PC-9 (cell line): ENCODE results near the gene TMEM254. TPM values are rescaled to one million over a fixed set of nuclear protein-coding genes. Genes with fewer than 3 reads are reported as not detected.
"Not testable (repeated sequence)": the region's sequence is repeated elsewhere in the genome, so short reads cannot be mapped to it uniquely, and the experiment has no call there.

Experiments used
- BruUV-seq: library from RNA; stranded (reverse); fragments of 400-500 nt; replicated peaks from 2 replicates; lab custom pipeline; 2021; lab: Mats Ljungman, UMichigan
- CTCF ChIA-PET: fragments of 300-600 bp; sonication (Branson Sonifier 250); formaldehyde crosslinking; loops from one replicate; lab custom pipeline; 2022; ENCODE audit warnings: antibody characterized with exemption; lab: Charles Lee
- POLR2A ChIA-PET: fragments of 300-600 bp; sonication (Branson Sonifier 250); formaldehyde crosslinking; loops from one replicate; lab custom pipeline; 2022; ENCODE audit warnings: antibody characterized with exemption; ENCODE audit not compliant: unreplicated experiment; lab: Charles Lee
- DNase-seq, 2 experiments: peaks; one replicate each; pipeline versions ENCODE4 v3.0.0 to v3.0.0-alpha.2; 2015 to 2022; ENCODE audit warnings: mixed read lengths in 1 of 2
- H2AFZ ChIP-seq: fragments of 200-600 bp; sonication (generic); 2 replicates; pipeline ENCODE4 v1.8.1; 2017; ENCODE audit warnings: antibody characterized with exemption
- H3F3A ChIP-seq: fragments of 200-600 bp; sonication (generic); 2 replicates; pipeline ENCODE4 v1.8.1; 2017; ENCODE audit warnings: antibody characterized with exemption, mild to moderate bottlenecking, low read depth; ENCODE audit not compliant: insufficient read depth
- H3K27ac ChIP-seq: fragments of 200-600 bp; sonication (generic); 2 replicates; pipeline ENCODE4 v1.6.1; 2016; ENCODE audit warnings: mixed run types
- H3K27me3 ChIP-seq: fragments of 200-600 bp; sonication (generic); 2 replicates; pipeline ENCODE4 v1.6.1; 2016; ENCODE audit warnings: low read depth, mixed run types; ENCODE audit not compliant: insufficient read depth
- H3K36me3 ChIP-seq: fragments of 200-600 bp; sonication (generic); 2 replicates; pipeline ENCODE4 v1.6.1; 2016; ENCODE audit warnings: low read depth, mixed run types
- H3K4me1 ChIP-seq: fragments of 200-600 bp; sonication (generic); replicated peaks from 2 replicates; pipeline ENCODE4 v1.6.1; 2016; ENCODE audit warnings: mixed run types; ENCODE audit not compliant: insufficient read depth
- H3K4me2 ChIP-seq: fragments of 200-600 bp; sonication (generic); 2 replicates; pipeline ENCODE4 v1.6.1; 2017; ENCODE audit warnings: mixed run types
- H3K4me3 ChIP-seq: fragments of 200-600 bp; sonication (generic); 2 replicates; pipeline ENCODE4 v1.6.1; 2016; ENCODE audit warnings: mixed run types
- H3K79me2 ChIP-seq: fragments of 200-600 bp; sonication (generic); 2 replicates; pipeline ENCODE4 v1.6.1; 2017; ENCODE audit warnings: low read depth, mixed run types
- H3K9me2 ChIP-seq: fragments of 200-600 bp; sonication (generic); 2 replicates; pipeline ENCODE4 v1.8.1; 2017; ENCODE audit warnings: mild to moderate bottlenecking; ENCODE audit not compliant: insufficient read depth
- H3K9me3 ChIP-seq: fragments of 200-600 bp; sonication (generic); 2 replicates; pipeline ENCODE4 v1.8.1; 2016; ENCODE audit warnings: low read depth; ENCODE audit not compliant: insufficient read depth
- H4K20me1 ChIP-seq: fragments of 200-600 bp; sonication (generic); 2 replicates; pipeline ENCODE4 v1.8.1; 2017; ENCODE audit not compliant: insufficient read depth
- EZH2 ChIP-seq: fragments of 200-600 bp; sonication (generic); IDR thresholded peaks from 2 replicates; pipeline ENCODE4 v1.8.0; 2017; ENCODE audit warnings: antibody characterized with exemption, low read depth
- intact Hi-C: fragments of 100-400 bp; cut with micrococcal nuclease; formaldehyde crosslinking; loops from one replicate; pipeline ENCODE4 v1.10.0; 2022; ENCODE audit not compliant: unreplicated experiment
- total RNA-seq: library from RNA; stranded (reverse); gene quantifications from 2 replicates; pipeline ENCODE4 v1.2.3, GENCODE V29; 2021
- TF ChIP-seq, protein P1 (sequence below): fragments of 200-600 bp; sonication (generic); conservative IDR thresholded peaks from 2 replicates; pipeline ENCODE4 v1.6.1; 2017; ENCODE audit warnings: mixed run types, antibody characterized with exemption, mild to moderate bottlenecking, moderate library complexity

The TMEM254 gene
- total RNA-seq, 1 experiment from 2014 or later, result 36.6 TPM

GRCh38 chr10:80057171-80057570, 21.3 kb upstream of the TMEM254 start:
- DNase-seq, result no peak
- no TSS peak for BruUV-seq
- Histone ChIP-seq H3K4me2 (no peak overlapping the region), H3F3A (no peaks in the 10 kb centered on the region), H3K36me3 (no peaks in the 10 kb centered on the region), H3K27me3 (no peaks in the 10 kb centered on the region), H3K9me2 (no peaks in the 10 kb centered on the region), H4K20me1 (no peaks in the 10 kb centered on the region), H3K4me3 (no peak overlapping the region), H3K9me3 (no peaks in the 10 kb centered on the region), H3K27ac (no peak overlapping the region), H3K4me1 (no peaks in the 10 kb centered on the region), H3K79me2 (no peaks in the 10 kb centered on the region), H2AFZ (no peak overlapping the region)
- intact Hi-C loops, result no loop called here
- ChIA-PET CTCF (interaction anchor here (0.6 kb wide), 1 partner anchor 723 kb away, joined by 3 read pairs; no protein-coding TSS in a partner anchor), POLR2A (no interaction called here)
- TF ChIP-seq, protein P1, sequence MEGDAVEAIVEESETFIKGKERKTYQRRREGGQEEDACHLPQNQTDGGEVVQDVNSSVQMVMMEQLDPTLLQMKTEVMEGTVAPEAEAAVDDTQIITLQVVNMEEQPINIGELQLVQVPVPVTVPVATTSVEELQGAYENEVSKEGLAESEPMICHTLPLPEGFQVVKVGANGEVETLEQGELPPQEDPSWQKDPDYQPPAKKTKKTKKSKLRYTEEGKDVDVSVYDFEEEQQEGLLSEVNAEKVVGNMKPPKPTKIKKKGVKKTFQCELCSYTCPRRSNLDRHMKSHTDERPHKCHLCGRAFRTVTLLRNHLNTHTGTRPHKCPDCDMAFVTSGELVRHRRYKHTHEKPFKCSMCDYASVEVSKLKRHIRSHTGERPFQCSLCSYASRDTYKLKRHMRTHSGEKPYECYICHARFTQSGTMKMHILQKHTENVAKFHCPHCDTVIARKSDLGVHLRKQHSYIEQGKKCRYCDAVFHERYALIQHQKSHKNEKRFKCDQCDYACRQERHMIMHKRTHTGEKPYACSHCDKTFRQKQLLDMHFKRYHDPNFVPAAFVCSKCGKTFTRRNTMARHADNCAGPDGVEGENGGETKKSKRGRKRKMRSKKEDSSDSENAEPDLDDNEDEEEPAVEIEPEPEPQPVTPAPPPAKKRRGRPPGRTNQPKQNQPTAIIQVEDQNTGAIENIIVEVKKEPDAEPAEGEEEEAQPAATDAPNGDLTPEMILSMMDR, result no peak
- TF ChIP-seq EZH2, result no peak

DNA sequence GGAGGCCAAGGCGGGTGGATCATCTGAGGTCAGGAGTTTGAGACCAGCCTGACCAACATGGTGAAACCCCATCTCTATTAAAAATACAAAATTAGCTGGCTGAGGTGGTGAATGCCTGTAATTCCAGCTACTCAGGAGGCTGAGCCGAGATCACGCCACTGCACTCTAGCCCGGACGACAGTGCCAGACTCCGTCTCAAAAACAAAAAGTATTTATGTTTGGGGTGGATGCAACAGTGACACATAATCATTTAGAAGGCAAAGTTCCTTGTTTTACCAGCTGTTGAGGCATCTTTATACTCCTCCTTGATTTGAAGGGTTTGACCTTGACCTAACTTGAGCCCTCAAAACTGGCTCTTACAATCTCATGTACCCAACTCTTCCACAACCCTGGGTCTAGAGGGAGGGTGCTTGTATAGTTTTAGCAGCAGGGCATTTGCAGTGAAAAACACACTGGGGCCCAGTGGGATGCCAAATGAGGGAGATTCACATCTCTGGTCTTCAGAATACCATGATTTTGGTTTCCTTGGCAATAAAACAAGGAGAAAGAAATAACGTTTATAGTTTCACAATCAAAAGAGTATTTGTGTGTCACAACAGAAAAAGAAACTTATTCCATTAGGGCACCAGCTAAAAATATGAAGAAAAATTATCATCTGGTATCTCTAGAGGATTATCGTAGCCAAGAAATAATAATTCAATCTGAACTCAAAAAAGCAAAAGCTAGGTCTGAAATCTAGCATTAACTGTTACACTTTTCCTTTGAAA, 14.2 kb upstream of the TMEM254 start:
- no peaks in the 10 kb centered on the region for H4K20me1 ChIP-seq
- intact Hi-C loops, result no loop called here
- no peaks in the 10 kb centered on the region for H3F3A ChIP-seq
- no peak overlapping the region for H3K4me2 ChIP-seq
- H3K27ac ChIP-seq, result no peak overlapping the region
- H3K36me3 ChIP-seq, result no peaks in the 10 kb centered on the region
- CTCF ChIA-PET, result no interaction called here
- POLR2A ChIA-PET, result no interaction called here
- H3K9me3 ChIP-seq, result peaks cover 5% of the 10 kb centered on the region; the same call in 1 of the 2 replicates
- no peaks in the 10 kb centered on the region for H3K79me2 ChIP-seq
- BruUV-seq, result no TSS peak
- H3K4me3 ChIP-seq, result no peak overlapping the region
- no peaks in the 10 kb centered on the region for H3K27me3 ChIP-seq
- no peak overlapping the region for H2AFZ ChIP-seq
- no peak for DNase-seq
- TF ChIP-seq, protein P1, result no peak
- no peak for TF ChIP-seq EZH2
- no peaks in the 10 kb centered on the region for H3K4me1 ChIP-seq
- no peaks in the 10 kb centered on the region for H3K9me2 ChIP-seq

- intact Hi-C loops, result no loop called here
- Histone ChIP-seq H3K4me3 (no peak overlapping the region), H2AFZ (no peak overlapping the region), H3K4me2 (no peak overlapping the region), H3F3A (no peaks in the 10 kb centered on the region), H3K27ac (no peak overlapping the region), H3K4me1 (no peaks in the 10 kb centered on the region), H3K79me2 (no peaks in the 10 kb centered on the region), H3K36me3 (no peaks in the 10 kb centered on the region), H4K20me1 (no peaks in the 10 kb centered on the region), H3K27me3 (no peaks in the 10 kb centered on the region), H3K9me3 (peaks cover 5% of the 10 kb centered on the region; the same call in 1 of the 2 replicates), H3K9me2 (no peaks in the 10 kb centered on the region)
- DNase-seq, result no peak
- TF ChIP-seq, protein P1, result no peak
- no peak for TF ChIP-seq EZH2
- POLR2A ChIA-PET, result interaction anchor here (0.6 kb wide), 1 partner anchor 12 kb away, joined by 3 read pairs; no protein-coding TSS in a partner anchor
- CTCF ChIA-PET, result interaction anchor here (0.6 kb wide), 1 partner anchor 198 kb away, joined by 6 read pairs; no protein-coding TSS in a partner anchor
- no TSS peak for BruUV-seq
Measured at GRCh38 chr10:80066809-80067208, 11.7 kb upstream of the TMEM254 start.

DNA sequence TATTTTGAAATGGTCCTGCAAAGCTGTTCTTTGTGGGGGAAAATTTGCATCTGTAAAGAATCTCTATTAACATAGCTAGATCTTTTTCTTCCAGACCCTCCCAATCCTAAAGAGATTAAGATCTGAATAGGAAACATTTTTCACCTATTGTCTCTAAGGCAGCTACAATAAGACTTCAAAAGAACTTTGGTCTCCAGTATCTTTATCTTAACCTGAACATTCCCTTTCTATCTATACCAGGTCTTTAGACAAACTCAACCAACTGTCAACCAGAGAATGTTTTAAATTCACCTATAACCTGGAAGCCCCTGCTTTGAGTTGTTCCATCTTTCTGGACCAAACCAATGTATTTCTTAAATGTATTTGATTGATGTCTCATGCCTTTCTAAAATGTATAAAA, 10.6 kb upstream of the TMEM254 start:
- H2AFZ ChIP-seq, CTCF ChIA-PET, H3K36me3 ChIP-seq, H3K4me3 ChIP-seq, H3K27me3 ChIP-seq, H3K4me1 ChIP-seq, H3K4me2 ChIP-seq, intact Hi-C loops, H3K9me2 ChIP-seq, H3K79me2 ChIP-seq, DNase-seq, H3K27ac ChIP-seq, H3K9me3 ChIP-seq, BruUV-seq, POLR2A ChIA-PET, H3F3A ChIP-seq, H4K20me1 ChIP-seq: not testable (repeated sequence)
